ENCODE results near the gene RFX8.

The RFX8 gene

DNA sequence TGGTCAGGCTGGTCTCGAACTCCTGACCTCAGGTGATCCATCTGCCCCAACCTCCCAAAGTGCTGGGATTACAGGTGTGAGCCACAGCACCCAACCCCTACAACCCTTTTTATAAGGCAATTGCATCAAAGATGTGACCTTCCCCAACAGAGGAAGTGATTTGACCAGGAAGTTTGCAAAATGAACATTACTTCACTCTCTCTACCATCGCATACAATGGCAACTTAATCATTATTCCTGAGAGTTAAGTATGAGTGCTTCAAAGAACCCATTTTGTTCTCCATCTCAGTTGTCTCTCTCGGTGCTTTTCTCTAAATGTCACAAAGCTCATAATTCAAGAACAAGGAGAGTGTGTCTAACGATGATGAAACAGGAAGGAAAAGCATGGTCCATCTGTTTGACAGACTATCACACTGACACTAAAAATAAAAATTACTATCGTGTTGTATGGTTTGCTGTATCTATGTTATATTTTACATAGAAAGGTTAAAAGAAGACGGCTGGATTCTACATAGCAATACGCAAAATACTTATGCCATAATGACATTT, 69.5 kb downstream of the RFX8 start:
- DNase-seq = no peak

DNA sequence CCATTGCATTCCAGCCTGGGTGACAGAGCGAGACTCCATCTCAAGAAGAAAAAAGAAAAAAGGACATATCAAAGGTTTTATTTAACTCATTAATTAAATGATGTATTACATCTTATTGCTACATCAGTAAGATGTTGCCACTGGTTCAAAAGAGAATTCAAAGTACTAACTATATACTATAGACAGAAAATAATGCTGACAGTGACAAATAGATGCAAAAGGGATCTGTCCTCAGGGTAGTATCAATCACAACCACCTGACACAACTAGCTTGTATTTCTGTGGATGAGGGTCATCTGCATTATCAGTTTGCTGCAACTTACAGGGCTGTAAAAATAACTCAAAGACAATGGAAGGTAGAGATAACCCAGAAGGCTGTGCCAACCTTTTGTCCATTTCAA, 71.2 kb downstream of the RFX8 start:
- no peak for DNase-seq

DNA sequence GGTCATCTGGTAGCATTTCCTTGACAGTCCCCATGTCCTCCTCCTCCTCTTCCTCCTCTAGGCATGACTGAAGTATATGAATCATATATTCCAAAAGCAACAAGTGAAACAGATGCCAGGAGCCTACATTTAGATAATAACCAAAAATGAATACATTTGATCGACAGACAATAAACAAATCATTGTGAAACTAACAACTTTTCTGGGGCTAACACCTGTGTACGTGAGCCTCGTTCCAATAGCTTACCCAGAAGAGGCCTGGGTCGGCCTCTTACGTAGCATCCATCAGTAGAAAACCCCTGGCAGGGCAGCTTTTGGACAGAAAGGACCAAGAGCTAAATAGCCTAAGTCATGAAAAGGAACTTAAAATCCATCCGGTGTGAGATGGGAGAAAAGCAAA, 72.3 kb downstream of the RFX8 start:
- DNase-seq = no peak

DNA sequence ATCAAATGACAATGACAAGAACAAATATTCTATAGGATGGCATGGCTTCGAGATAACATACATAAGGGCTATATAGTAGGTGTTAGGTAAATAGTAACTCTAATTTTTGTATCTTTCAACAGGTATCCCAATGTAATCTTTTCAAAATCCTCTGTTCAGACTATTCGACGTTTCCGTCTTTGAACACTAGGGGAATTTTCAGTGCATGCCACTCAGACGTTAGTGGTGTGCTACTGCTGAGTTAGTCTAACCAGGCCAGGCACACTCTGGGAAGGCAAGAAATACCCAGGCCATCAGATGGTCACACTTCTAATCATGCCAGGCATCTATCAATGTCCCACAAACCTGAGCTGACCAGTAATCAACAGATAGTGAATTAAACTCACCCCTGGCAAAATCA, 73.0 kb downstream of the RFX8 start:
- DNase-seq = no peak

DNA sequence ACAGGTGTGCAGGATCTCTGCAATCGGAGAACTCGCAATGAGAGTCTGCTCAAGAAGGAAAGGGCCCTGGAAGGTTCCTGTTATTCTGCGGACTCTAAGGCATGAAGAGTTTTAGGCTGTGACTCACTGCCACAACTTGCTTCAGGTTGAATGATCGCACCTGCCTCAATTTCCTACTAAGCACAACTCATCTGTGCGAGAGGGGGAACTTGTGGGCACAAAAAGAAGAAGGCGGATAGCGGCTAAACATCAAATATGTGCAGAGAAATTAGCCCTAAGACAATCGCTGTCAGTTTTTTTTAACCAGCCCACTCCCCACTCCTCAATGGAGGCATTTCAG, 73.6 kb downstream of the RFX8 start:
- DNase-seq = no peak

DNA sequence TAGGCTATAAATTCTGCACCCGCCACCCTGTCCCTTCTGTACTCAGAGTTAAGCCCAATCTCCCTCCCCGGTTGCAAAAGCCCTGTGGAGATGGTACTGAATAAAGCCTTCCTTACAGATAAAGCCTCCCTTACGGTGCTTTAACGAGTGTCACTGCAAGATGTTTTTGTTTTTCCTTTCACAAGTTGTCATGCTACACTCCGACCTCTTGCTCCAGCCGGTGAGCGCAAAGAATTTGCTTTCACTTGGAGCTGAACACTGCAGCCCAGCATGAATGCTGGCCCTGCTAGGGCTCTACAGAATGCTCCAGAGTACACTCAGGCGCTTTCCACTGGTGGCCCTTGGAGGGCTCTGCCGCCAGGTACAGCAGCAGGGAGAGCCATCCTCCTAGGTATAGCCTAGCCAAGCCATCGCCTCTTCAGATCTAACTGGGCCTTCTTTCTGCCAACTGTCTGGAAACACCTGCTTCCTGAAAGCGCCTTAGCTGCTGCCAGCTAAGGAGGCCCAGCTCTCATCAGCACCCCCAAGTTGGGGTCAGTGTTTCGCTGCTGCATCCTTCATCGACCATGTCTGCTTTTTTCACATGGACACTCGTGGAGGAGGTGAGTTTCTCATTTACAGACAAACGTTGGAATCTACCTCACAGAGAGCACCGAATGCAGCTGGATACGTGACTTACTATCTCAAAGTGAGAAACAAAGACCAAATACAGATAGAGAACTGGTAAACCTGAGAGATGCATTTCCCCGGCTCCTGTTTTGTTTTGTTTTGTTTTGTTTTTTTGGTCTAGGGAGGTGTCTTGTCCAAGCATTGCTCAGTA, 74.2 kb downstream of the RFX8 start:
- DNase-seq = no peak

DNA sequence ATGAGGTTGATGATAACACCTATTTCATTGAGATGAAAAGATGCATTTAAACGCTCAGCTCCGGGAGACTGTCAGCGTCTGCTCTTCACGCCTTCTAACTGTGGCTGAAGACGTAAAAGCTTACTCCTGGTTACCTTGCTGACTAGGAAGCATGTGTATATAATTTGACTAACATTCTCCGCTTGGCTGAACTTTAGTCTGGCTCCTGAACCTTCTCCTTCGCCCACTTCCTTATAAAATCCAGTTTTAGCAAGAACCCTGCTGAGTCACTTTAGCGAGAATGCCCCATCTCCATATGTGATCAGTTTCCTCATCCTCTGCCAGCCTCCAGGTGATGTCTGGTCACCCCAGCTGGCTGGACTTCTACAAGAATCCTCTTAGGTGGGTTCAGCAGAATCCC, 74.9 kb downstream of the RFX8 start:
- DNase-seq = no peak

DNA sequence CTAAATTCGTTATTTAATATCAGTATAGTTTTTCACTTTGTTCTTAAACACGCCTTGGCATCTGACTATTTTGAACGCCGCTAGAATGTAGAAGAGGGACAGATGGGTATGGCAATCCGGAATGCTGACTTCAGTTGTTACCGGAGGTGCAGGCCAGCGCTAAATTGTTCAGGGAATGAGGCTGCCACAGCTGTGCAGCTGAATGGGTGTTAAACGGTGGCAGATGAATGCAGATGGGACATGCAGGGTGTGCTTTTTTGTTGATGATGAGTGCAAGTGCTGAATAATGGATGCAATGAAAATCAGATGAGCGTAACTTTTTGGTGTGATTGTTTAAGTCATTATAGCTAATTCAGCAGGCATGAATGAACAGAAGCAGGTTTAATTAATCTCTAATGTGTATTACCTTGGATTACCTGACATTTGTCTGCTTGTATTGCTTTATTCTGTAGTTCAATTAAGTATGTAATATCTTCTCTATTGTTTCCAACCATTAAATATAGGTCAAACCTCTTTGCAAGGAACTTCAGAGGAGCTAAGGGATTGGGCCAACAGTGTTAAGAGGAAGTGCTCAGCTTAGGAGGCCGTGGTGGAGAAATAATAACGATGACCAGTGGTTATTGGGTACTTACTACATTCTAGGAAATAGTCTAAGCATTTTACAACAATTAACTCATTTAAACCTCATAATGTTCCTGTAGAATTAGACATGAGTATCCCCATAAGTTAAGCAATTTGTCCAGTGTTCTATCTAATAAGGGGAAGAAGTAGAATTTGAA, 75.7 kb downstream of the RFX8 start:
- DNase-seq = no peak

DNA sequence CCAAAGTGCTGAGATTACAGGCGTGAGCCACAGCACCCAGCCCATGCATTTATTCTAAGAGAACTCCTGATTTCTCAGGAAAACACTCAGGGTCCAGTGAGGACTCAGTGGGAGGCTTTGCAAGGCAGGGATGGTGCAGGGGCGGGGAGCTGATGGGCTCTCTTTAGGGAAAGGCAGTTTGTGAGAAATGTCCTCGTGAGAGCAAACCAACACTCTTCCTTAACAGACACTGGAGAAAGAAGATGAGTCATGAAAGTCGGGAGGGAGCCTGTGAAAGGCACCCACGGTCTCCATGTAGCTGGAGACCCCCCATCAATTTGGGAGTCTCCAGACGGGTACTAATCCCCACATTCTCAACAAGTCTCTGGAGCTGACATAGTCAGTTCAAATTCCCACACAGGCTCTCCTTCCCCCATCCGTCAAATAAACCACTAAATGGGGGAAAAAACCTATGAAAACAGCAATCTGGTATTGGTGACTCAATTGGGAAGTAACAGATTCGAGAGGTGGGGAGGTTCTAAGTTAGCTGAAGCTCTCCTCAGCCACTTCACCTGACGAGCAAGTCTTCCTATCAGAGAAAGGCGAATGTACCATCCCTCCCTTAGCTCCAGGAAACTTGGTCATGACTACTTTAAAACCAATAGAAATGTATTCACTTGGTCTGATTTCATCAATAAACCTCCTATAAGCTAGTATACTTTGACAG, 76.6 kb downstream of the RFX8 start:
- no peak for DNase-seq

DNA sequence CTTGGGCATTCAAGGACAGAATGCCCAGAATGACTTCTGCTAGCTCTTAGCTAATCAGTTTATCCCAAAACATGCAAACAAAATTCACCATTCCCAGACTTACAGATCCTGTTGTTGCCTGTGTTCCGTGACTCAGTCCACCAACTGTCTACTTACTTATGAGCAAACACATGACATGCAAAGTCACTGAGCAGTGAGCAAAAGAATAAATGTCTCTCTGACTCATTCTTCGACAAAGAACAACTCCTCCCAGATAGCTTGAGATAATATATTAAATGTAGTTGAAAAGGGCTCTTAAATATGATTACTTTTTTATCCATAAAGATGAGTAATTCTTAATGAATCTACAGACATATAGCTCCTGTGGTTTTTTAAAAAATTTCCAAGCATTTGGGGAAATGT, 78.6 kb downstream of the RFX8 start:
- no peak for DNase-seq

DNA sequence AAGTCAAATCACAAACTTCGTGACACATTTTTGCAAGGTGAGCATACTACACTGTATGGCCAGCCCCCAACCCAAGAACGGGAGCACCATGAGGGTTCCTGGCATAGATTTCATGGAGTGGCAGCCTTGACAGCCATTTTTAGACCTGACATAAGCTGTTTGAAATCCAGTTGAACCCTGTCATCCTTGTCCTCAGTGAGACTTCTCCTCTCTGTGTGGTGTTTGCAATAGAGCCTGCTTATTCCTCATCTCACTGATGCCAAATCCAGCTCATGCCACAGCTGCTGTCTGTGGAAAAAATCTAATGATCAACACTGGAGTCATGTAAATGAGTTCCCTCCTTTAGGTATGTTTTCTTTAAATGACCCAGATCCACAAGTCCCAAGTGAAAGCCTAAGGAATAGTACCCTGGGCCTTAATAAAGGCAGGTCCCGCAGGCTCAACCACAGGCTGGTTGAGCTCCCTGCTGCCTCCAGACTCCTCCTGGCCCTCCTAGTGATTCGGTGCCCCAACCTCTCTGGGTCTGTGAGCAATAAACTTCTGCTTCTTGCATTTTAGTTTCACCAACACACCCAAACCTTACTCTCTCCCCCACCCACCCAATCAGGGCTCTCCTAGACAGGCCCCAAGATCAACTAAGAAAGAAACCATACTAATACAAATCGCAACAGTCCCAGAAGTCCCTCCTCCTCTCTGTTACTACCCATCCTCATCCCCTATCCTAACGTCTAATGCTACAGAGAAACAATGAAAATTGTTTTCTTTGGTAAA, 79.2 kb downstream of the RFX8 start:
- no peak for DNase-seq

DNA sequence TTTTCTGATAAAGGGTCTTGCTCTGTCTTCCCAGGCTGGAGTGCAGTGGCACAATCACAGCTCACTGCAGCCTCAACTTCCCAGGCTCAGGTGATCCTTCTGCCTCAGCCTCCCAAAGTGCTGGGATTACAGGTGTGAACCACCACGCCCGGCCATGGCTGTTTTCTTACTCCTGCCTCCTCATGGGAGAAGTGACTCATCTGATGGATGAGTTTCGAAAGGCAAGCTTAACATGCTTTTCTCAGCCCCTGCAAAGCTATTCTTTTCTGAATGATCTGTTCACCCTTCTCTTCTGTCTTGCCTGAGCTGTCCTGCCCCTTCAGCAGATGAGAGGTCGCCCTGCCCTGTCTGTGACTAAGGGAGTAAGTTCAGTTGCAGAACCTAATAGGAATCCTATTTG, 86.7 kb downstream of the RFX8 start:
- no peak for DNase-seq

DNA sequence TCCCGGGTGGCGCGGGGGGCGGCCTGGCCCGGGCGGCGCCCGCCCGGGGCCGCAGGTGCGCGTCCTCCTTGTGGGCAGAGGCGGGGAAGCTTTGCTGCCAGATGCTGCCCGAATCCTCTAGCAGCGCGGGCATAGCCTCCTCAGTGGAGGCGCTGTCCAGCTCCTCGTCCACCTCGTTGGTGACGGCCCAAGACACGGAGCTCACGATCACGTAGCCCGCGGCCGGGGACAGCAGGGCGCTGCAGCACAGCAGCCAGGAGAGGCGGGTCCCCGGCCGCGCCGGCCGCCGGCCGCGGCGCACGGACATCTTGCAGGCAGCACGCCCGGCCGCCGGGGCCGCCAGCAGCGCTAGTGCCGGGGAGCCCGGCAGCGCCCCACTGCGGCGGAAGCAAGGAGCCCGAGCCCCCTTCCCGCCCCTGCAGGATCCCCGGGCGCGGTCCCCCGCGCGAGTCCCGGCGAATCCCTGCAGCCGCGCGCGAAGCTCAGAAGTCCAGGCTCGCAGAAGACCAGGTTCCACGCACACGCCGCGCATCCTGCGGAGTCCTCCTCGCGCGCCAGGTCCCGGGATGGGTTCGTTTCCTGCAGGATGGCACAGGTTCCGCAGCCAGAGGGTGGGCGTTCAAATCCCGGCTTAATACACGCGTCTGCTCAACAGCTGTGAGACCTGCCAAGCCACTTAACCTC, 87.6 kb downstream of the RFX8 start, which contains the start of gene CREG2:
Gene CREG2 (minus strand): TSS at position 353 of the 684 bp plus-strand sequence. CDS start 46 bp downstream, at position 307.
- peak; percentile 28 for DNase-seq

DNA sequence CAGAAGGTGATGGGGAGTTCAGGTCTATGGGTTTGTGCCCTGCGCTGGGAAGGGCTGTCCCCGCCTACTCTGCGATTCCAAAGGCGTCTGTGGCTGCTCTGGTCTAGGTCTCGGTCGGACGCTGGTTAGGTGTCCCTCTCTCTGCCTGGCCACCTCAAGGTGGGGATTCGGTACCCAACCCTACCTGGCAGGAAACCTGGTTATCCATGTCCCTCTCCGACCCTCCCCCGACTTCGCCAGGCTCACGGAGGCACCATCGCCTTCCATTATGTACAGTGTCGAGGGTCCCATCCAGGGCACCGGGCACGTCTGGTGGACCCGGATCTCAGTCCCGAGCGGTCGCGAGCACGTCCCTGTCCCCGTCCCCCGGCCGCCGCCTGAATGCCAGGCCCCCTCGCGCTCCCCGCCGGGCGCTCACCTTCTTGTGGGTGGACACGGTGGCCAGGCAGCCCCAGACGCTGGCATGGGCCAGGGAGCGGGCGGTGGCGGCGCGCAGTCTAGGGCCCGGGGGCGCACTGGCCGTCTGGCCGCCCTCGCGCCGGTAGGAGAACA, 88.2 kb downstream of the RFX8 start:
- DNase-seq = no peak

DNA sequence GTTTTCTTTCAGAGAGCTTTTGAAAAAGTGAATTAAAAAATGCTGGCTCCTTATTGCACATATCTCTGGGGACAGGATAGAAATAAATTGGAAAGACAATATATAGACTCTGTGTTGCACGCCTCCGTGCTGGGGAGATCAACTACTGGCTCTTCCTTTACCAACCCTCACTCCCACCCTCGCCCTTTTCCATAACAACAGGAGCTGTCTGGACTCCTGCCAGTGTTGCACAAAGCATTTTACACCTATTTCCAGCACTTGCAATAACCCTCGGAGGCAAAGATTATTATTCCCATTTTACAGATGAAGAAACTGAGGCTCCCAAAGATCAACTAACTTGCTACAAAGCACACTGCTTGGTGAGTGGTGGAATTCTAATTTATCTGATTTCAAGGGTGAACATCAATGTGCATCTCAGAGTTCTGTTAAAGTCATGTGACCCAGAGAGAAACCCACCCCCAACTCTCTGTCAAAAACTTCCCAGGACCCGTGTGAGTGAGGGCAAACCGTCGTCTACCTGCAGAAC, 91.8 kb downstream of the RFX8 start:
- no peak for DNase-seq

DNA sequence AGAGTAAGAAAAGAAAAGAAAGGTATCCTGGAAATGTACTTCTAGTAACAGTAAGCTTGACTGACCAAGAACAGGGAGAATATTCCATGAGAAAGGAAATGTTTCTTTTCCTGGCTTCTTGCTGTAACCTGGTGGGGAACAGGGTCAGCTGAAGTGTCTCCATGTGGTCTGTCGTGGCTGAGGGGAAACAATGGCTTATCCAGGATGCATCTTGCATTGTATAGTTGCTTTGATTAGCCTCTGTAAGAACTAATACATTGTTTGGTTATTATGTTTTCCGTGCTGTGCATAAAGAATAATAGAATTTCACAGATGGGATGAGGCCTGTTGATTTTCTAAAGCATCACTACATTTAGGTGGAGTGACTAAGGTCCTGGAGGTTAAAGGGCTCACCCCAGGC, 92.5 kb downstream of the RFX8 start:
- DNase-seq = no peak

DNA sequence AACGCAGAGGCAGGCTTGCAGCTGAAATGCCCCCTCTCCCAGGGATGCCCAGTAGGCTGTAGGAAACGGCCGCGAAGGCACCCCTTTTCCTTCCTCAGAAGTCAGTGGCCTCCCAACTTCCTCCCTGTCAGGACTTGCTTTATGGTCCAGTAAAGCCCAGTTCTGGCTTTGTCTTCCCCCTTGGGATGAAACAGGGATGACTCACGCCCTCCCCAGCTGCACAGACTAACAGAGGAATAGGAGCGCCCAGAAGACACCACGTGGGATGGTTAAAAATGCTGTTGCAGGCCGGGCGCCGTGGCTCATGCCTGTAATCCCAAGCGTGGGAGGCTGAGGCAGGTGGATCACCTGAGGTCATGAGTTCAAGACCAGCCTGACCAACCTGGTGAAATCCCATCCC, 94.5 kb downstream of the RFX8 start:
- no peak for DNase-seq

DNA sequence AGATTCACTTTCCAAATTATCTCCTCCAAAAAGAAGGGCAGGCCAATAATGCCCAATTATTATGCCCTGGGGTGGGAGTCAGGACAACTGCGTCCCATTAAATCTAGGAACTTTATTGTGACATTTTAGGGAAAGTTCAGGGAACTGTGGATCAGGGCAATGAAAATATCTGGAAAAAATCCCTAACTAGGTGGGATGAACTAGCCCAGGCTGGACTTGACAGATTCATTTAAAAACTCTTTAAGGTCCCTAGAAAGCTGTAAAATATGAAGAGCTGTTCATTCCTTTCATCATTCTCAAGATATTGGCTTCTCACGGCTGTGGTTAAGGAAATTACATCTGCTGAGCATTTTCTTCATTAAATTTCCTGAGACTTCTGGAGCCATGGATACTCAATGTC, 95.8 kb downstream of the RFX8 start:
- DNase-seq = no peak

DNA sequence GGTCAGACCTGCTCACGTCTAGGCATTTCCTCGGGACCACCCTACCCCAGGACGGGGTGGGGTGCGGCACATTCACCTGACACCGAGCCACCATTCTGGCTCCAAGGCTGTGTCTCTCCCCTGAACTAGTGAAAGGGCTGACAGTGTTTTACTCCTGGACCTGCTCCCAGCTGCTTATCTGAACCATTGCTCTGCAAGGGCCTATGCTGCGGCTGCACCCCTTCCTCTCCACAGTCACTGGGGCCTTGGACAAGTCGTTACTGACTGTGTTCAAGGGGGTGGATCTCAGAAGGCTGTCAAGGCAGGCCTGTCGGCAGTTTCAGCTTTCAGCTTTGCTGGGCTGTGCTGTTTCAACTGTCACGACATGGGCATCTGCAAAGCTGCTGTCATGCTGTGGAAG, 99.3 kb downstream of the RFX8 start:
- DNase-seq = no peak

DNA sequence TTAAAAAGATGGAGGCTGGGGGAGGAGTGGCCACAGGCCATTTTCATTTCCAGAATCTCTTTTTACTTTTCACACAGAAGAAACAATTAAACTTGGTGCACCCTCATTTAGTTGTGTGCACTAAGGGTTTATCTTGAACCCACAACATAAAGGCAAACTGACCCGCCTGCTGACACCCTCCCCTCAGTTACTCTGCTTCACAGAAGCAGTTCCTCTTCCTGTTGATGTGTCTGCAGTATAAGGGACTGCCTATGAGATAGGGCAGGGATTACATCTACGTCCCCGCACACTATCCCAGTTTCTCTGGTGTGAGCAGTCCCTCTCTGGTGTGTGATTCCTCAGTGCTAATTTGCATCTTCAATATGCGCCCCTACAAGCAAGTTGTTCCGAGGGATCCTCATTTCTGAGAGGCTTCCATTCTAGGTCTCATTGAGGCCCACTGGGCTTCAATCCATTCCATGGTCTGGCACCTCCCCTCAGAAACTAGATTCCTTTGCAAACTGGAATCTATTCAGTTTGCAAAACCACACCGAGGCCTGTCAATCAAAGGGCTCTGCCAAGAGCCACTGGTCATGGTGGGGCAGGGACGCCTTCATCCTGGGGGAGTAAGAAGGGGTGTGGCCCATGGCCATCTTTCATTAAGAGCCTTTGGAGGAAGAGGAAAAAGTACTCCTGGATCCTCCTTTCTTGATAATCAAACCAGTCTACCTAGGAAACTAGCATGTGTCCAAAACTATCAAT, 99.9 kb downstream of the RFX8 start:
- DNase-seq = no peak

DNA sequence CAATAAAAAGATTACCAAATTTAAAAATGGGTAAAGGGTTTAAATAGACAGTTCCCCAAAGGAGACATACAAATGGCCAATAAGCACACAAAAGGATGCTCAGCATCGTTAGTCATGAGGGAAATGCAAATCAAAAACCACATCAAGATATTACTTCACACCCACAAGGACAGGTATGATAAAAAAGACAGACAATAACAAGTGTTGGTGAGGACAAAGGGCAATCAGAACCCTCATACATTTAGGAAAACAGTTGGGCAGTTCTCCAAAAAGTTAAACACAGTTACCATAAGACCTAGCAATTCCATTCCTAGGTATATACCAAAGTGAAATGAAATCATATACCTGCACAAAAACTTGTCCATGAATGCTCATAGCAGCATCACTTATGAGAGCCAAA, 102.1 kb downstream of the RFX8 start:
- no peak for DNase-seq

All from CD4-positive, alpha-beta T cell treated with Interleukin-4 for 4 hours (primary cell).